ENCODE results near the gene PHF21A. TPM values are rescaled to one million over a fixed set of nuclear protein-coding genes. Genes with fewer than 3 reads are reported as not detected.

PHF21A gene
- total RNA-seq, 1 donor from 2014 or later: 49.6 TPM

GRCh38 chr11:46102843-46103242 lies 18.4 kb downstream of the PHF21A start:
- Mint-ChIP-seq H3K36me3 (no peaks in the 10 kb centered on the region), H3K27me3 (ENCODE audit: insufficient read depth, low read depth) (no peaks in the 10 kb centered on the region), H3K4me1 (peaks cover 51% of the 10 kb centered on the region), H3K4me3 (no peak overlapping the region), H3K9me3 (no peaks in the 10 kb centered on the region), H3K27ac (no peak overlapping the region)
- H3K36me3 ChIP-seq: no peaks in the 10 kb centered on the region
- H3F3A ChIP-seq (ENCODE audit: low read depth): peaks cover 23% of the 10 kb centered on the region
- H3K27ac ChIP-seq: no peak overlapping the region
- H3K4me3 ChIP-seq: no peak overlapping the region
- H2AFZ ChIP-seq (replicated peaks): no peak overlapping the region
- peaks cover 66% of the 10 kb centered on the region for H3K4me1 ChIP-seq
- DNase-seq (ENCODE audit: low spot score): peak; percentile 46
- peak overlapping the region; percentile 21 for H3K4me2 ChIP-seq
- no peak overlapping the region for H3K9ac ChIP-seq
- TF ChIP-seq EZH2phosphoT487 (IDR thresholded peaks at IDR 0.05) (no peak), CTCF (IDR thresholded peaks at IDR 0.05) (no peak), EZH2 (IDR thresholded peaks at IDR 0.05) (no peak)
- no peaks in the 10 kb centered on the region for H3K27me3 ChIP-seq
- peaks cover 60% of the 10 kb centered on the region for H4K20me1 ChIP-seq (ENCODE audit: low read depth)
- H3K9me3 ChIP-seq (ENCODE audit: low read depth): no peaks in the 10 kb centered on the region
- H3K79me2 ChIP-seq (ENCODE audit: low read depth): peaks cover 98% of the 10 kb centered on the region

GRCh38 chr11:46100670-46101069 lies 20.6 kb downstream of the PHF21A start:
- Mint-ChIP-seq H3K27ac (no peak overlapping the region), H3K36me3 (peaks cover 11% of the 10 kb centered on the region), H3K27me3 (ENCODE audit: insufficient read depth, low read depth) (no peaks in the 10 kb centered on the region), H3K9me3 (peaks cover 6% of the 10 kb centered on the region), H3K4me3 (no peak overlapping the region), H3K4me1 (peaks cover 37% of the 10 kb centered on the region)
- Histone ChIP-seq H3K4me3 (no peak overlapping the region), H3K4me1 (peaks cover 47% of the 10 kb centered on the region), H3K36me3 (no peaks in the 10 kb centered on the region), H3K79me2 (ENCODE audit: low read depth) (peaks cover 100% of the 10 kb centered on the region), H3K27ac (no peak overlapping the region), H3K4me2 (no peak overlapping the region), H2AFZ (replicated peaks) (no peak overlapping the region), H3K9ac (no peak overlapping the region), H3K27me3 (no peaks in the 10 kb centered on the region), H3F3A (ENCODE audit: low read depth) (peaks cover 7% of the 10 kb centered on the region), H3K9me3 (ENCODE audit: low read depth) (no peaks in the 10 kb centered on the region), H4K20me1 (ENCODE audit: low read depth) (peaks cover 45% of the 10 kb centered on the region)
- TF ChIP-seq EZH2phosphoT487 (IDR thresholded peaks at IDR 0.05) (no peak), CTCF (IDR thresholded peaks at IDR 0.05) (no peak), EZH2 (IDR thresholded peaks at IDR 0.05) (no peak)
- no peak for DNase-seq (ENCODE audit: low spot score)

GRCh38 chr11:46099963-46100316 lies 21.3 kb downstream of the PHF21A start:
- Histone ChIP-seq H3K36me3 (no peaks in the 10 kb centered on the region), H3K27ac (peak overlapping the region; percentile 84), H3K27me3 (no peaks in the 10 kb centered on the region), H4K20me1 (ENCODE audit: low read depth) (peaks cover 37% of the 10 kb centered on the region), H3F3A (ENCODE audit: low read depth) (peaks cover 6% of the 10 kb centered on the region), H3K4me2 (peak overlapping the region; percentile 60), H3K9ac (peak overlapping the region; percentile 17), H3K79me2 (ENCODE audit: low read depth) (peaks cover 100% of the 10 kb centered on the region), H3K4me3 (no peak overlapping the region), H3K9me3 (ENCODE audit: low read depth) (no peaks in the 10 kb centered on the region), H3K4me1 (peaks cover 41% of the 10 kb centered on the region), H2AFZ (replicated peaks) (no peak overlapping the region)
- TF ChIP-seq EZH2phosphoT487 (IDR thresholded peaks at IDR 0.05): no peak
- no peak for TF ChIP-seq EZH2 (IDR thresholded peaks at IDR 0.05)
- TF ChIP-seq CTCF (IDR thresholded peaks at IDR 0.05): no peak
- Mint-ChIP-seq H3K4me3 (no peak overlapping the region), H3K4me1 (peaks cover 31% of the 10 kb centered on the region), H3K36me3 (peaks cover 11% of the 10 kb centered on the region), H3K27ac (peak overlapping the region; percentile 78), H3K9me3 (peaks cover 6% of the 10 kb centered on the region), H3K27me3 (ENCODE audit: insufficient read depth, low read depth) (no peaks in the 10 kb centered on the region)
- no peak for DNase-seq (ENCODE audit: low spot score)

Data from neural progenitor cell (in vitro differentiated cells).